Upper lobe of right lung (tissue), 1 donor: ENCODE measurements around the gene MTA2. TPM values are rescaled to one million over a fixed set of nuclear protein-coding genes. Genes with fewer than 3 reads are reported as not detected.

Experiments used
- ATAC-seq: fragments of 200-7000 bp; cut with Tn5 transposase; one replicate; pipeline ENCODE4 v1.9.1; 2020; ENCODE audit warnings: mild to moderate bottlenecking, moderate library complexity
- DNase-seq: peaks from one replicate; pipeline ENCODE4 v3.0.0-alpha.2; 2020
- H3K27ac ChIP-seq: fragments of 200-600 bp; one replicate; pipeline ENCODE4 v1.8.0; 2022
- H3K27me3 ChIP-seq: fragments of 200-600 bp; one replicate; pipeline ENCODE4 v1.8.0; 2022; ENCODE audit warnings: mild to moderate bottlenecking
- H3K36me3 ChIP-seq: fragments of 200-600 bp; one replicate; pipeline ENCODE4 v1.8.0; 2022
- H3K4me1 ChIP-seq: fragments of 200-600 bp; one replicate; pipeline ENCODE4 v1.8.0; 2022
- H3K4me3 ChIP-seq: fragments of 200-600 bp; one replicate; pipeline ENCODE4 v1.8.0; 2022; ENCODE audit warnings: mild to moderate bottlenecking
- H3K9me3 ChIP-seq: fragments of 200-600 bp; one replicate; pipeline ENCODE4 v1.8.0; 2022
- CTCF ChIP-seq: fragments of 200-600 bp; IDR thresholded peaks from one replicate; pipeline ENCODE4 v1.8.0; 2022; ENCODE audit warnings: antibody characterized with exemption
- intact Hi-C: fragments of 100-400 bp; cut with DNase I; formaldehyde crosslinking; loops from one replicate; pipeline ENCODE4 v1.11.0; 2022
- total RNA-seq: library from RNA; stranded (reverse); fragmentation: NEBNext Ultra II Directional; extraction: Animal tissue kit (Norgen Biotek cat#: 25700); gene quantifications from one replicate; pipeline ENCODE4 v1.2.1, GENCODE V29; 2021
- donor health status: DM: no; HTN: yes; CAD: no; lungs with severe emphysema.

The MTA2 gene
- total RNA-seq, 1 donor from 2014 or later: 75.0 TPM

DNA sequence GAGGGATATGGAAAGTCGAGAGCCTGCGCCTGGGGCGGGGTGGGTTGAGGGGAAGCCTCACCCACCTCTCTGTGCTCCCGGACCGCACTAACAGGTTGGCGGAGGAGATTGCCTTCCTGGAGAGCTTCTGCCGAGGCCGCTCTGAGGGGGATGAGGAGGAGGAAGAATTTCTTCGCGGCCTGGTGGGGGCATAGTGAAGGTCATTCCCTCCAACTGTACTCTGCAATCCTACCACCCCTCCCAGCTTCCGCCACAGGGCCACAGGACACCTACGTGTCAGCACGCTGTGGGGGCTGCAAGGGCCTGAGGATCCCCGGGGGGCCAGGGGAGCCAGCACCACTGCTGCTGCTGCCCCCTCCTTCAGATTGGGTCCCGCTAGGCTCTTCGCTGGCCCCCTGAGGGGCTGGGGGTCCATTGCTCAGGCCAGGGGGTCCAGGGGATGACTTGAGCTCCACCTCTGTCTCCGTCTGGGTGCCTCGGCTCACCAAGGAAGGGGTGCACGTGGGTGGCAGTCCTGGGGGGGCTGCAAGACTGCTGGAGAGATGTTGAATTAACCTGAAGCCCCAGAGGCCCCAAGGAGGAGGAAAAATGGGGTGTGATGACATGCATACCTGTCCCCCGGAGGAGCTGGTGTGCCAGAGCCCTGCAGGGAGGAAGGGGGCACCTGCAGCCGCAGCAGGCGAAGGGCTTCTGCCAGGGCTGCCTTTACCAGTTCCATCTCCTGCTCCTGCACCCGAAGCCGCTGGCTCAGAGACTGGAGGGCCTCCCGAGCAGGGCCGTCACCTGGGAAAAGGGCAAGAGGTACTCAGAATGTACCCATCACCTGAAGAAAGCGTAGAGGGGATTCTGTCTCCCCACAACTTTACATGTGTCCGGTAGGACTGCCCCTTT, 9.4 kb upstream of the MTA2 start:
- intact Hi-C loops: no loop called here
- Histone ChIP-seq H3K9me3 (no peaks in the 10 kb centered on the region), H3K4me3 (peak overlapping the region; percentile 84), H3K4me1 (peaks cover 23% of the 10 kb centered on the region), H3K27ac (peak overlapping the region; percentile 93), H3K27me3 (no peaks in the 10 kb centered on the region), H3K36me3 (peaks cover 36% of the 10 kb centered on the region)
- DNase-seq (no peak), ATAC-seq (no peak)
- no peak for TF ChIP-seq CTCF

DNA sequence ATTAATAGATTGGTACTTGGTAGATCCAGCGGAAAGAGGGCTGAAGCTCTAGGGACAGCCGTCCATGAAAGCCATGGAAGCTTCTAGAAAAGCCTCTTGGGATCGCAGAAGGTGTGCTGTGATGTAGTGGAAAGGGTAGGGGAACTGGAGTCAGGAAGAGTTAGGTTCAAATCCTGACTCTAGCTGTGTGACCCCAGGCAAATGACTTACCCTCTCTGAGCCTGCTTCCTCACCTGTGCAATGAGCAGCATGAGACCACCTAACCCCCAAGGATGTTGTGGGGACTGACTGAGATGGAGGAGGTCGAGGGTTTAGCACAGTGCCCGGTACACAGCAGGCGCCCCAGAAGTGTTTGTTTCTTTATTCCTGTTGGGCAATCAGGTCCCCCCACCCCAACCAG, 8.7 kb upstream of the MTA2 start:
- peaks cover 23% of the 10 kb centered on the region for H3K4me1 ChIP-seq
- DNase-seq (no peak), ATAC-seq (no peak)
- intact Hi-C loops: no loop called here
- peak overlapping the region; percentile 93 for H3K27ac ChIP-seq
- no peaks in the 10 kb centered on the region for H3K27me3 ChIP-seq
- no peak overlapping the region for H3K4me3 ChIP-seq
- no peak for TF ChIP-seq CTCF
- no peaks in the 10 kb centered on the region for H3K9me3 ChIP-seq
- H3K36me3 ChIP-seq: peaks cover 38% of the 10 kb centered on the region

GRCh38 chr11:62608776-62609175, 7.1 kb upstream of the MTA2 start:
- H3K27ac ChIP-seq: no peak overlapping the region
- TF ChIP-seq CTCF: no peak
- DNase-seq: no peak
- H3K27me3 ChIP-seq: no peaks in the 10 kb centered on the region
- intact Hi-C loops: no loop called here
- H3K36me3 ChIP-seq: peaks cover 50% of the 10 kb centered on the region
- no peak for ATAC-seq
- H3K9me3 ChIP-seq: no peaks in the 10 kb centered on the region
- no peak overlapping the region for H3K4me3 ChIP-seq
- peaks cover 23% of the 10 kb centered on the region for H3K4me1 ChIP-seq

GRCh38 chr11:62607714-62608113, 6.0 kb upstream of the MTA2 start:
- Histone ChIP-seq H3K36me3 (peaks cover 50% of the 10 kb centered on the region), H3K27me3 (no peaks in the 10 kb centered on the region), H3K4me3 (no peak overlapping the region), H3K9me3 (no peaks in the 10 kb centered on the region), H3K27ac (no peak overlapping the region), H3K4me1 (peaks cover 16% of the 10 kb centered on the region)
- intact Hi-C loops: no loop called here
- ATAC-seq (no peak), DNase-seq (no peak)
- TF ChIP-seq CTCF: no peak

GRCh38 chr11:62605902-62606301, 4.2 kb upstream of the MTA2 start:
- DNase-seq (no peak), ATAC-seq (no peak)
- no peak overlapping the region for H3K27ac ChIP-seq
- no peaks in the 10 kb centered on the region for H3K27me3 ChIP-seq
- H3K9me3 ChIP-seq: no peaks in the 10 kb centered on the region
- intact Hi-C loops: no loop called here
- TF ChIP-seq CTCF: no peak
- H3K36me3 ChIP-seq: peaks cover 50% of the 10 kb centered on the region
- no peak overlapping the region for H3K4me3 ChIP-seq
- H3K4me1 ChIP-seq: peaks cover 10% of the 10 kb centered on the region
